Activated T-cell treated with anti-CD3 and anti-CD28 coated beads, Interleukin-2, amount 50 U/mL, for 4 hours (primary cell): Measurements from ENCODE around the gene RPUSD1. TPM values are rescaled to one million over a fixed set of nuclear protein-coding genes. Genes with fewer than 3 reads are reported as not detected.
"Not testable (repeated sequence)": the region's sequence is repeated elsewhere in the genome, so short reads cannot be mapped to it uniquely, and the experiment has no call there.

Experiments
- ATAC-seq, 2 donors: fragments of 200-7000 bp; cut with Tn5 transposase; one replicate each; pipeline ENCODE4 v1.10.0; 2021
- DNase-seq: peaks from one replicate; pipeline ENCODE4 v3.0.0-alpha.2; 2020
- H3K27me3 Mint-ChIP-seq: one replicate; pipeline ENCODE4 v1.8.0; 2021; ENCODE audit warnings: low read depth, mixed read lengths
- H3K36me3 Mint-ChIP-seq: one replicate; pipeline ENCODE4 v1.8.0; 2022; ENCODE audit warnings: mixed read lengths; ENCODE audit not compliant: insufficient read depth
- H3K4me1 Mint-ChIP-seq: one replicate; pipeline ENCODE4 v1.8.0; 2021; ENCODE audit warnings: low read depth, mixed read lengths
- H3K4me3 Mint-ChIP-seq: one replicate; pipeline ENCODE4 v1.8.0; 2021; ENCODE audit warnings: mild to moderate bottlenecking, moderate library complexity, mixed read lengths
- H3K9me3 Mint-ChIP-seq: one replicate; pipeline ENCODE4 v1.8.0; 2021; ENCODE audit warnings: mixed read lengths
- total RNA-seq, 3 donors: library from RNA; stranded (reverse); gene quantifications; one replicate each; pipeline ENCODE4 v1.2.1, GENCODE V29; 2021

Gene RPUSD1
- total RNA-seq, 3 donors from 2014 or later, result 72.3 to 99.0 (median 75.1) TPM

GRCh38 chr16:824194-824593 lies 36.0 kb upstream of the RPUSD1 start:
- Mint-ChIP-seq H3K4me3 (no peak overlapping the region), H3K27me3 (peaks cover 25% of the 10 kb centered on the region), H3K36me3 (no peaks in the 10 kb centered on the region), H3K9me3 (no peaks in the 10 kb centered on the region), H3K4me1 (peaks cover 9% of the 10 kb centered on the region)
- ATAC-seq (no peak), DNase-seq (no peak)

DNA sequence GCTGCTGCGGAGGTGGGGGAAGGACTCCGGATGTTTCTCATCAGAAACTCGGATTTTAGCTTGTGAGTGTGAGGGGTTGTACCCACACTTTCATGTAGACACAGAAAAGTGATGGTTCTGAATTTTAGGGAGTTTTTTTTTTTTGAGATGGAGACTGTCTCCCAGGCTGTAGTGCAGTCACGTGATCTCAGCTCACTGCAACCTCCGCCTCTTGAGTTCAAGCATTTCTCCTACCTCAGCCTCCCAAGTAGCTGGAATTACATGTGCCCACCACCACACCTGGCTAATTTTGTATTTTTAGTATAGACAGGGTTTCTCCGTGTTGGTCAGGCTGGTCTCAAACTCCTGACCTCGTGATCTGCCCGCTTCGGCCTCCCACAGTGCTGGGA lies 34.7 kb upstream of the RPUSD1 start:
- Mint-ChIP-seq H3K27me3 (peaks cover 25% of the 10 kb centered on the region), H3K9me3 (no peaks in the 10 kb centered on the region), H3K4me1 (peaks cover 10% of the 10 kb centered on the region), H3K36me3 (no peaks in the 10 kb centered on the region), H3K4me3 (no peak overlapping the region)
- DNase-seq, result no peak
- ATAC-seq, result no peak

GRCh38 chr16:822174-822908 lies 34.2 kb upstream of the RPUSD1 start:
- H3K9me3 Mint-ChIP-seq, result no peaks in the 10 kb centered on the region
- no peak overlapping the region for H3K4me3 Mint-ChIP-seq
- H3K27me3 Mint-ChIP-seq, result peaks cover 25% of the 10 kb centered on the region
- DNase-seq, result no peak
- ATAC-seq, result no peak
- peaks cover 10% of the 10 kb centered on the region for H3K4me1 Mint-ChIP-seq
- no peaks in the 10 kb centered on the region for H3K36me3 Mint-ChIP-seq

- Mint-ChIP-seq H3K36me3 (no peaks in the 10 kb centered on the region), H3K27me3 (peaks cover 25% of the 10 kb centered on the region), H3K4me3 (no peak overlapping the region), H3K4me1 (peaks cover 10% of the 10 kb centered on the region), H3K9me3 (no peaks in the 10 kb centered on the region)
- no peak for ATAC-seq
- no peak for DNase-seq
Observed at GRCh38 chr16:821751-822150, 33.6 kb upstream of the RPUSD1 start.

- DNase-seq (no peak), ATAC-seq (no peak)
- H3K4me3 Mint-ChIP-seq, result no peak overlapping the region
- no peaks in the 10 kb centered on the region for H3K36me3 Mint-ChIP-seq
- H3K27me3 Mint-ChIP-seq, result peaks cover 22% of the 10 kb centered on the region
- H3K4me1 Mint-ChIP-seq, result peaks cover 10% of the 10 kb centered on the region
- H3K9me3 Mint-ChIP-seq, result no peaks in the 10 kb centered on the region
Observed at GRCh38 chr16:820748-821147, 32.6 kb upstream of the RPUSD1 start.

GRCh38 chr16:820044-820408 lies 31.8 kb upstream of the RPUSD1 start:
- not testable (repeated sequence) for H3K36me3 Mint-ChIP-seq, H3K4me3 Mint-ChIP-seq, ATAC-seq, H3K4me1 Mint-ChIP-seq, H3K9me3 Mint-ChIP-seq, DNase-seq
- H3K27me3 Mint-ChIP-seq, result peaks cover 19% of the 10 kb centered on the region

DNA sequence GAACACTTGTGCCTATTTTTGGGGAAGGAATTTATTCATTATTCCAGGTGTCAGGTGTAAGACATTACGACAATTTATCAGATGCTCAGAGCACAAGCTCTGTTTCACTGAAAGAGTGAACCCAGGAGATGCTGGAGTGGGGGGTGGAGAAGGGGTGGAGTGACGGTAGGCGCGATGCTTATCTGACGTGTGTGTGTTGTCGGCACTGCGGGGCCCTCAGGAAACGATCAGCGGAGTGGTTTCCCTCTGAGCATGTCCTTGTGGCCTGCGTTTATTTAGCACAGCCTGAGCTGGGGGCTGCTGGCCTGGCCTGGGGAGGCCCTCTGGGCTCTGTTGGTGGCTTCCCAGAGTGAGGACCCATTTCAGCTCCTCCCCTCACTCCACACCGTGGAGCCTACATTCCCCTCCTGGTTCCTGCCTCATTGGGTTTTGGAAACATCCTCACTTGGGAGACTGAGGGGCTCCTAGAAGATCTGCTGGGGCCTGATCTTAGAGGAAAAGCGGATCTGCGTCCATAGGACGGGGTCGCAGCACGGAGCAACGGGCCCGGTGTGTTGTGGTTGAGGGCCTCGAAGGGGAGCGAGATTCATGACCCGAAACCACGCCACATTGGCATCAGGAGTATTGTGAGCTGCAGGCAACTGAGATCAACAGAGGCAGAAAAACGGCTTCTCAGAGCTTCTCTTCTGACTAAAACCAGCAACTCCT lies 31.3 kb upstream of the RPUSD1 start:
- DNase-seq (no peak), ATAC-seq (peak; percentile 73 to 77)
- Mint-ChIP-seq H3K27me3 (peaks cover 22% of the 10 kb centered on the region), H3K4me3 (no peak overlapping the region), H3K36me3 (no peaks in the 10 kb centered on the region), H3K4me1 (peaks cover 10% of the 10 kb centered on the region), H3K9me3 (no peaks in the 10 kb centered on the region)

DNA sequence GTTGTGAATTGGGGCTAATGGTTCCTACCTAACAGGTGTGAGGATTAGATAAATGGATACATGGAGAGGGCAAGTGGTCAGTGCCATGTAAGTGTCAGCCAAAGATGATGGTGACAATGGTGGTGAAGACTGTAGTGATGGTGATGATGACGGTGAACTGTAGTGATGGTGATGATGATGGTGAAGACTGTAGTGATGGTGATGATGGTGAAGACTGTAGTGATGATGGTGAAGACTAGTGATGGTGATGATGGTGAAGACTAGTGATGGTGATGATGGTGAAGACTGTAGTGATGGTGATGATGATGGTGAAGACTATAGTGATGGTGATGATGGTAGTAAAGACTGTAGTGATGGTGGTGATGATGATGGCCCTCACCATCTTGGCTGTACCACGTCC lies 30.4 kb upstream of the RPUSD1 start:
- Mint-ChIP-seq H3K4me3 (no peak overlapping the region), H3K36me3 (no peaks in the 10 kb centered on the region), H3K9me3 (no peaks in the 10 kb centered on the region), H3K27me3 (peaks cover 30% of the 10 kb centered on the region), H3K4me1 (peaks cover 12% of the 10 kb centered on the region)
- ATAC-seq (no peak), DNase-seq (no peak)

DNA sequence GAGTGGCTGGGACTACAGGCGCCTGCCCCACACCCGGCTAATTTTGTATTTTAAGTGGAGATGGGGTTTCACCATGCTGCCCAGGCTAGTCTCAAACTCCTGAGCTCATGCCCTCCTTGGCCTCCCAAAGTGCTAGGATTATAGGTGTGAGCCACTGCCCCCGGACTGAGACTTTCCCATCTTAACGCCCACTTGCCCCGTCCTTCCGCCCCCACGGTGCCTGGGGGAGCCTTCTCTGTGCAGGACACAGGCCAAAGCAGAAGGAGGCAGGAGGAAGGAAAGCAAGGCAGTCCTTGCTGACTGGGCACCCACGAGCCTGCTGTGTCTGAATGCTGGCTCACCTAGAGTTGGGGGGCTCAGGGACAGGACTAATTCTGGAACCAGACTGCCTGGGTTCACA lies 30.0 kb upstream of the RPUSD1 start:
- Mint-ChIP-seq H3K36me3 (no peaks in the 10 kb centered on the region), H3K4me1 (peaks cover 12% of the 10 kb centered on the region), H3K4me3 (no peak overlapping the region), H3K9me3 (no peaks in the 10 kb centered on the region), H3K27me3 (peaks cover 25% of the 10 kb centered on the region)
- no peak for DNase-seq
- ATAC-seq, result no peak

DNA sequence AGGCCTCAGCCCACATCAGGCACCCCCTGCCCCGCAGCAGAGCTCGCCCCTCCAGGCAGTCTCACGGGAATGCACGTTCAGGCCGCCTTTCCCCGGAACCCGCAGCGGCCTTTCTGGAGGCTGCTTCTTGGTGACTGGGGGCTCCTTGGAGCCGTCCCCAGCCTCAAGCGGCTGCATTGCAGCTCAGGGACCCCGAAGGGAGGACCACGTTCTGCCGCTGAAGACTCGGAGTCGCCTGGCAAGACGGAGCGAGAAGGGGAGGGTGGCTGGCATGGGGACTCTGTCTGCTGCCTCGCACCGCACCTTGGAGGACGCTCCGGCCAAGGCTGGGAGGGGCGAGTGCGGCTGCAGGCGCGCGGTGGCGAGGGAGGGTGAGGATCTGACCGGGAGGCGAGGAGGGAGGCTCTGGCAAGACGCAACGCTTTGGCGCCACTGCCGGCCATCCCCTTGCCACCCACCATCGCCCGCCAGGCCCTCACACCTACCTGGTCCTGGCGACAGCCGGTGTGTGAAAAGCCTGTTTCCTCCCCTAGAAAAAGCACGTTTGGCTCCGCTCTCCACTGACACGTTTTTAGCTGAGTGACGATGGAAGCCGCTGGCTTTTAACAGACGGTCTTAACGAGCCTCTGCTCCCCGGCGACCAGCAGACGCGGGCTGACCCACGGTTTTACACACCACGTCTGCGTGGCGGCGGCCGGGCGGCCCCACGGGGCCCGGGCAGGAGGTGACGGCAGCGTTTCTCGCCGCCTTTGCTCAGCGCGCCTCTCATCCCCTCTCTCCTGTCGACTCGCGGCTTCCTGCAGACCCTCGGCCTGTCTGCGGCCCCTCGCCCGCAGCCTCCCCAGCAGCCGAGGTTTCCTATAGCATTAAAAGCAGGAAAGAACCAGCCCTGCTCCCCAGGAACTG lies 29.1 kb upstream of the RPUSD1 start:
- ATAC-seq, result no peak
- H3K36me3 Mint-ChIP-seq, result no peaks in the 10 kb centered on the region
- peaks cover 12% of the 10 kb centered on the region for H3K4me1 Mint-ChIP-seq
- peaks cover 30% of the 10 kb centered on the region for H3K27me3 Mint-ChIP-seq
- H3K9me3 Mint-ChIP-seq, result no peaks in the 10 kb centered on the region
- no peak for DNase-seq
- no peak overlapping the region for H3K4me3 Mint-ChIP-seq

DNA sequence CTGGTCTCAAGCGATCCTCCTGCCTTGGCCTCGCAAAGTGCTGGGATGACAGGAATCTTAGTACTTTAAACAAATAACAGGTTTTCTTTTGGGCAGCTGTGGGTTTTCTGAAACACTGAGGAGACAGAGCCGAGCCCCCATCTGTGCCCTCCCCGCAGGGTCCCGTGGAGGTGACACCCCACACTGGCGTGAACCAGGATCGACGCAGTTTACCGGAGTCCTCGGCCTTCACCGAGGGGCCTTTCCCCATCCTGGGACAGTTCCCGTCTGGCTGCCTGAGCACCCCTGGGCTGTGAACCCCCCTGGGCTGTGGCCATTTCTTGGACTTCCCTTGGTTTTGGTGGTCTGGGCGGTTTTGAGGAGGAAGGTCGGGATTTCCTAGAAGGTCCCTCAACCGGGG lies 27.7 kb upstream of the RPUSD1 start:
- ATAC-seq (no peak), DNase-seq (no peak)
- H3K27me3 Mint-ChIP-seq, result peaks cover 23% of the 10 kb centered on the region
- no peaks in the 10 kb centered on the region for H3K9me3 Mint-ChIP-seq
- no peaks in the 10 kb centered on the region for H3K36me3 Mint-ChIP-seq
- H3K4me1 Mint-ChIP-seq, result peaks cover 12% of the 10 kb centered on the region
- H3K4me3 Mint-ChIP-seq, result no peak overlapping the region

- Mint-ChIP-seq H3K9me3 (no peaks in the 10 kb centered on the region), H3K27me3 (peaks cover 23% of the 10 kb centered on the region), H3K4me3 (no peak overlapping the region), H3K4me1 (peaks cover 9% of the 10 kb centered on the region), H3K36me3 (no peaks in the 10 kb centered on the region)
- ATAC-seq (no peak), DNase-seq (no peak)
Observed at GRCh38 chr16:814974-815373, 26.8 kb upstream of the RPUSD1 start.

DNA sequence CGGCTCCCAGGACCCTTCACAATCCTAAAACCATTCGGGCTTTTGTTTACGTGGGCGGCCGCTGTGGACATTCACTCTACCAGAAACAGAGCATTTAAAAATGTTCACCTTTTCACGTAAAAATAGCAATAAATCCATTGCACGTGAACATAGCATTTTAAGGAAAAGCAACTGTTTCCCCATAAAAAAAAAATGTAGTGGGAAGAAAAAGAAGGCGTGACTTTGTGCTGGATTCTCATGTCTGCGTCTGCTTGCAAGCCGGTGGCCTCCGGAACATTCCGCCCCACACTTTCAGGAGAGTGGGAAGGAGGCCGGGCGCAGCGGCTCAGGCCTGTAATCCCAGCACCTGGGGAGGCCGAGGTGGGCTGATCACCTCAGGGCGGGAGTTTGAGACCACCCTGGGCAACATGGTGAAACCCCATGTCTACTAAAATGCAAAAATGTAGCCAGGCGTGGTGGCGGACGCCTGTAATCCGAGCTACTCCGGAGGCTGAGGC lies 25.8 kb upstream of the RPUSD1 start:
- Mint-ChIP-seq H3K27me3 (peaks cover 24% of the 10 kb centered on the region), H3K36me3 (no peaks in the 10 kb centered on the region), H3K4me1 (peaks cover 2% of the 10 kb centered on the region), H3K4me3 (no peak overlapping the region), H3K9me3 (no peaks in the 10 kb centered on the region)
- DNase-seq, result no peak
- ATAC-seq, result no peak

DNA sequence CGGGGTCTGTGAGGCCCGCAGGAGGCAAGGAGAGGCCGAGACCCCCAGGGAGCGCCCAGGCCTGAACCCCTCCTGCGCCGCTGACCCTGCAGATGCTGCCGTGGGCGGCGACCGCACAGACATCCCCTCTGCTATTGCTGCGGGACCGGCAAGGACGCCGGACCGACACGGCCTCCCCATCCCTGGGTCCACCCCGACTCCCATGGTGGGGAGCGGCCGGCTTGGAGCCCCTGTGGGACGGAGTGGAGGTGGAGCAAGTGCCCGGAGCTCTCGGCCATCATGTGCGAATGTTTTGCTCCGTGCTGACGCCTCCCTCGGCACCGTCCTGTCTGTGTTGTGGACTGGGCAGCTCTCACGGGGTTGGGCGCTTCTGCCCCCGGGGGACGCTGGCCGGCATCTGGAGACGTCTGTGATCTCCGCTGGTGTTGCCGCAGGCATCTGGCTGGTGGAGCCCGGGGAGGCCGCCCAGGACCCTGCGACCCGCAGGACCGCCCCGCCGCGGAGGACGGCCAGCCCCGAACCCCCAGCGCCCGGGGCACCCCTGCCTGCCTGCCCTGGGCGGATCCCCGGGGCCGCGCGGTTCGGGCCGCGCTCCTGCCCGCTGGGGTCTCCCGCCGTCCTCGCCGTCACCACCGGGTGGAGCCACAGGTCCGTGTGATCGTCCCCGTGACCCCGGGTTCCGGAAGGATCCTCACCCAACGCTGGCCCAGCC lies 25.2 kb upstream of the RPUSD1 start:
- H3K4me1 Mint-ChIP-seq, result peaks cover 6% of the 10 kb centered on the region
- ATAC-seq (peak; percentile 86 to 94), DNase-seq (peak; percentile 50)
- H3K4me3 Mint-ChIP-seq, result no peak overlapping the region
- H3K9me3 Mint-ChIP-seq, result no peaks in the 10 kb centered on the region
- H3K27me3 Mint-ChIP-seq, result peaks cover 24% of the 10 kb centered on the region
- H3K36me3 Mint-ChIP-seq, result no peaks in the 10 kb centered on the region
